GM19467 (cell line): Measurements from ENCODE around the gene NDUFS2.
"Not testable (repeated sequence)": the region's sequence is repeated elsewhere in the genome, so short reads cannot be mapped to it uniquely, and the experiment has no call there.

ENCODE experiments used
- ATAC-seq: cut with Tn5 transposase; IDR thresholded peaks from one replicate; pipeline ENCODE4 v1.9.1; 2021; ENCODE audit warnings: mild to moderate bottlenecking, moderate library complexity; ENCODE audit not compliant: unreplicated experiment

The NDUFS2 gene

DNA sequence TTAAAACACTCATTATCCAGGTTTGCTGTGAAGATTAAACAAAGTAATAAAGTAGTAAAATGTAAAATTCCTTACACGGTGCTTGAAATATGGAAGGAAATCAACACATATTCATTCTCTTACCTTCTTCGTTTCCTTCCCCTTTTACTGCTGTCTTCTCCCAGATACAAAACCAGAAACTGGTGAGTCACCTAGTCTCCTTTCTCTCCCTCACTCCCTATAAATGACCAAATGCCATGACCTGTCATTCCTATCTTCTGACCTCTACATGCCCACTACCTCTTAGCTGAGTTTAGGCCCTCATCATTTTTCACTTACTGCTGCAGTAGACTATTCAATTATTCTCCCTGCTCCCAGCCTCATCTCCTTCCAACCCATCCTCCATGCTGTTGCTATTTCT, 40.1 kb downstream of the NDUFS2 start:
- ATAC-seq = no peak

GRCh38 chr1:161244888-161245287, 42.7 kb downstream of the NDUFS2 start:
- ATAC-seq = no peak

DNA sequence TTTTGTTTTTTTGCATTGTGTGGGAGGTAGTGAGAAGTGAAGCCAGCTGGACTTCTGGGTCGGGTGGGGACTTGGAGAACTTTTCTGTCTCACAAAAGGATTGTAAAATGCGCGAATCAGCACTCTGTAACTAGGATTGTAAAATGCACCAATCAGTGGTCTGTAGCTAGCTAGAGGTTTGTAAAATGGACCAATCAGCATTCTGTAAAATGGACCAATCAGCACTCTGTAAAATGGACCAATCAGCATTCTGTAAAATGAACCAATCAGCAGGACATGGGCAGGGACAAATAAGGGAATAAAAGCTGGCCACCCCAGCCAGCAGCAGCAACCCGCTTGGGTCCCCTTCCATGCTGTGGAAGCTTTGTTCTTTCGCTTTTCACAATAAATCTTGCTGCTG, 47.9 kb downstream of the NDUFS2 start:
- ATAC-seq = not testable (repeated sequence)

GRCh38 chr1:161250829-161251228, 48.7 kb downstream of the NDUFS2 start:
- ATAC-seq = no peak

DNA sequence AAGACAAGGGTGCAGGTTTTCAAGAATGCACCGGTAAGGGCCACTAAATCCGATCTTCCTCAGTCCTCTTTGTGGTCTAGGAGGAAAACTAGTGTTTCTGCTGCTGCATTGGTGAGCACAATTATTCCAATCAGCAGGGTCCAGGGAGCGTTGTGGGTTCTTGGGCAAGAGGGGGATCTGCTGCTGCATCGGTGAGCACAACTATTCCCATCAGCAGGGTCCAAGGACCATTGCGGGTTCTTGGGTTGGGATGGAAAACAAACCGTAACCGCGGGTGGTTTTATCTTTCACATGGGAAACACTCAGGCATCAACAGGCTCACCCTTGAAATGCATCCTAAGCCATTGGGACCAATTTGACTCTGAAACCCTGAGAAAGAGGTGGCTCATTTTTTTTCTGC, 49.4 kb downstream of the NDUFS2 start:
- no peak for ATAC-seq

DNA sequence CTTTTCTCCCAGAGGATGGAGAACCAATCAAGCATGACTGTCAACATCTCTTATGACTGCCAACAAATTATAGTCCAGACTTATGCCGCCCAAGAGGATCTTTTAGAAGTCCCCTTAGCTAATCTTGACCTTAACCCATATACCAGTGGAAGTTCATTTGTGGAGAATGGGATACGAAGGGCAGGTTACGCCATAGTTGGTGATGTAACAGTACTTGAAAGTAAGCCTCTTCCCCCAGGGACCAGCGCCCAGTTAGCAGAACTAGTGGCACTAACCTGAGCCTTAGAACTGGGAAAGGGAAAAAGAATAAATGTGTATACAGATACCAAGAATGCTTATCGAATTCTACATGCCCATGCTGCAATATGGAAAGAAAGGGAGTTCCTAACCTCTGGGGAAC, 53.1 kb downstream of the NDUFS2 start:
- not testable (repeated sequence) for ATAC-seq

GRCh38 chr1:161255955-161256520, 53.9 kb downstream of the NDUFS2 start:
- ATAC-seq = not testable (repeated sequence)

DNA sequence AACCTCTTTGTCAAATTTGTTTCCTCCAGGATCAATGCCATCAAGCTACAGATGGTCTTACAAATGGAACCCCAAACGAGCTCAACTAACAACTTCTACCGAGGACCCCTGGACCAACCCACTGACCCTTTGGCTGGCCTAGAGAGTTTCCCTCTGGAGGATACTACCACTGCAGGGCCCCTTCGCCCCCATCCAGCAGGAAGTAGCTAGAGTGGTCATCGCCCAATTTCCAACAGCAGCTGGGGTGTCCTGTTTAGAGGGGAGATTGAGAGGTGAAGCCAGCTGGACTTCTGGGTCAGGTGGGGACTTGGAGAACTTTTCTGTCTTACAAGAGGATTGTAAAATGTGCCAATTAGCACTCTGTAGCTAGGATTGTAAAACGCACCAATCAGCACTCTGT, 54.9 kb downstream of the NDUFS2 start:
- ATAC-seq = not testable (repeated sequence)

DNA sequence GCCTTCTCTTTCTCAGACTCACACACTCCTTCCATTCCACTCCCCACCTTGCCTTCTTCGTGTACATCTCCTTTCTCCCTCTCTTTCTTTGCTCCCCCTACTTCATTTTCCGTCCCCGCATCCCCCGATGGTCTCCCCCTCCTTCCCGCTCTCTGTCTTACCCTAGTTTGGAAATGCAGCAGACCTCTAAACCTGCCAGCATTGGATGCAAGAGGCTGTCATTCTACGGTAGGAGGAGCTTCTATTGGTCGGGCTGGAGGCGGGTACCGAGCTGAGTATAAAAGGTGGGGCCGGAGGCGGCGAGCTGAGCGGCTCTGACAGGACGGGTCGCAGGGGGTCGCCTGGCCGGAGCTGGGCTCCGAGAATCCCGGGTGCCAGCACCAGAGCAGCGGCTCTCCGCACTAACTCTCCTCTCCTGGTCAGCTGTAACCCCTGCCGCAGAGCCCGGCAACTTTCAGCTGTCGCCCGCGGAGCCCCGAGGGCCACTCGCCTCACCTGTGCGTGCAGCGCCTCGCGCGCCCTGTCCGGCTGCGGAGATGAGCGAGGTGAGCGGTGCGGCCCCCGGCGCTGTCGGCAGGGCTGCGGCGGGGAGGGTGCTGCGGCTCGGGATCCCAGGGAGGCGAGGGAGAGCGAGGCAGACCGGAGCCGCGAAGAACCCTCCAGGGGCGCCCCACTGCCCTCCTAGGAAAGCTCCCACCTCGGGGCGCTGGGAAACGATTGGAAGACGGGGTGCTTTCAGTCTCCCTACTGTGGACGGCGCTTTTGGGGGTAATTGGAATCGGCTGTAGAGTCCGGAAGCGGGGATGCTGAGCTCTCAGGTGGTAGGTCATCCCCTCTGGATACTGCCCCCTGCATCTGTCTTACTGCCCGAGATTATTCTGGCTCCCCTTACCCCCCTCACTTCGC, 56.5 kb downstream of the NDUFS2 start, which contains the start of gene PCP4L1:
PCP4L1 (plus strand) TSS at position 307 of the 906 bp plus-strand sequence; CDS start at position 537, 230 bp downstream.
- ATAC-seq = no peak

DNA sequence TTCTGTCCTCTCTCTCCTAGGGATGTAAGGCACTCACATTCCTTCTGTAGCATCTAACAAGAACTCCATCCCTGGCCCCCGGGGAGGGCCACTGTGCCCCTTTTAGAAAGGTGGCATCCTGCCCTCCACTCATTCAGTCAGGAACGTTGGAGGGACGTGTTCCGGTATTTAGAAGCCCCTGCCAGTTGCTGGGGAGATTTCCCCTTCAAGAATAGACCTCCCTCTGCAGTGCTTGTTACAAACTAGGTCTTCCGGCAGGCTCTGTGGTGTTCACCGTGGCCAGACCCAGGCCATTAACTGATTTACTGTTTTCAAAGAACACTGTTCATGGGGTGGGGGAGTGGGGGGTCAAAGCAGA, 57.2 kb downstream of the NDUFS2 start:
- ATAC-seq = no peak

DNA sequence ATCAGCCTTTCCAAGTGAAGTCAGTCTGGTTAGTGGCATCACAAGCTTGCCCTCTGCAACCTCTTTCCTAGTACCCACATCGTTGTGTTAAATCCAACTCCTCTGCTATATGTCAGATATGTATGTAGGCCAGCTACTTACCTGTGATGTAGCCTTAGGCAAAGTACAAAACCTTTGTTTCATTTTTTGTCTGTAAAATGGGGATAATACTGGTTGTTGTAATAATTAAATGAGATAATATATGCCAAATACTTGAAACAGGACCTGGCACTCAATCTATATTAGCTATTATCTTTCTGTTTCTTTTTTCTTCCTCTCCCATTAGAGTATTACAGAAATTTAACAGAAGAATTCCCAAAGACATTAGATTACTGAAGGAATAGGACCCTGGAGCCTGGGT, 57.6 kb downstream of the NDUFS2 start:
- ATAC-seq = no peak

- no peak for ATAC-seq
Measured at GRCh38 chr1:161260376-161261260, 58.5 kb downstream of the NDUFS2 start.

DNA sequence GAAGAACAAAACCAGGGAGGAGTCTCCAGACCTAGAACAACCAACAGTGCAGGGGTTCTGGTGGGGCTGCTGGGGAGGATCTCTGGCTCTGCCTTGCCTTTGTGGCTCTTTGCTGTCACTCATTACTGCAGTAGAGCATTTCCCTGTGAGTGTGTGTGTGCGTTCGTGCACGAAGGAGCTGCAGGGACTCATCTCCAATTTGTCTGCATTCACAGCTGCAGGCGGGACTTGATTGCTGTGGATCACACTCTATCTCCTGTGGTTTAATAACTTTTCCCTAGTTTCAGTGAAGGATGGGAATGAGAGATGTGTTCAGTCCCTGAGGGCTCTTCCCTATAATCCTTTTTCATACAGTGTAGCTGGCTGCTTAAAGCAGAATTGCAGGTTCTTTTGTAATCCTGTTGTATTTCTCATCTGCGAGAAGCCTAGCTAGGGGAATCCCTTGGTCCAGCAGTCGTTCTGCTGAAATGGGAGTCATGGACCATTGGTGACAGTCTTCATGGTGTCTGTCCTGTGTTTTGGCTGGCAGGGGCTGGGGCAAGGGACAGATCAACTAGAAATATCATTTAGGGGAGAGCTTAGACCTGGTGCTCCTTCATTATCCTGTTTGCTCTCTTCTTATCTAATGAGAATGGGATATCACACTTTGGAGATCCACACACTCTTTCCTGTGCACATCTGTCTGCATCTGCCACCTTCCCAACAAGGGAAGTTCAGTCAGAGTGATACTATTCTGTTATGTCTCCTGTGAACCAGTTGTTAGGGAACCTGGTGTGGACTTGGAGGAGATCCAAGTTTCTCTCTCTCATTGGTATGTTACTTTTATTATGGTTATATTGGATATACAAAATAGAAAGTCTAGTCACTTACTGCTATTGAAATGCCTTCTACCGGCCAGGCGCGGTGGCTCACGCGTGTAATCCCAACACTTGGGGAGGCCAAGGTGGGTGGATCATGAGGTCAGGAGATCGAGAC, 59.4 kb downstream of the NDUFS2 start:
- no peak for ATAC-seq
